ENCODE data around the gene PDXP. TPM values are rescaled to one million over a fixed set of nuclear protein-coding genes. Genes with fewer than 3 reads are reported as not detected.

The PDXP gene
- total and polyA plus RNA-seq, 2 of the 13 experiments (the other 11 are each of a cell fraction or from before 2014, with no cell fraction given): 58.2 to 70.6 TPM

DNA sequence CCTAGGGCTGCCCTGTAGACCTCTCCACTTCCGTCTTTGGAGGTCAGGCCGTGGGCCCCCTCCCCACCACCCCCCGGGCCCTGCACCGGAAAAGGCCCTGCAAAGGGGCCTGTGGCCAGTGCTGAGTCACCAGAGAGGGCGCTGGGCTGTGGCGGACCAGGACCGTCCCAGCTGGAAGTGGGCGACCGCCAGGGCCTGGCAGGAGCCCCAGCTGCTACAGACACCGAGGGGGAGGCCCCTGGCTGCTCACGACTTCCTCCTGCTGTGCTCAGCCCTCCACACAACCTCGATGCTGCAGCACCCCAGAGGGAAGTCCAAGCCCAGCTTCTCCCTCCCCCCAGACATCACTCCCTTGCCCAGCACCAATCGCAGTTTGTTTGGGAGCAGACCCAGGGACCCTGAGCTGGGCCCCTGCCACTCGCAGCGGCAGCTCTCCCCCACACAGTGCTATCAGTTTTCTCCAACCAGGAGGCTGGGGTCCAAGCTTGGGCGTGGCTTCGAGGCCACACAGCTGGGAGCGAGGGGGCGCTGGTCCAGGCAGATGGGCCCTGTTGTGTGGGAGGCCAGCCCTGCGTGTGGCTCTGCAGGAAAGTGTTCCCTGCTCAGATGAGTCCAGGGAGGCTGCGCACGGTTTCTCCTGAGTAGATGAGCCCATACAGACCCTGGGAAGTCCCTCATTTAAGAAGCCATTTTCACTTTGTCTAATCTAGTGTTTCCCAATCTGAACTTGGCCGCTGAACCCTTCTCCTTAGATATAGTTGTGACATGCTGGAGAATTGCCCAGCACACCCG, 24.7 kb upstream of the PDXP start:
- POLR2A ChIA-PET: interaction anchor here (0.6 to 15.8 kb wide), 17 partner anchors 8 to 262 kb away, joined by 3 to 242 read pairs (median 4); partner anchors contain the start of genes GCAT, GGA1, NOL12 and PDXP
- no peaks in the 10 kb centered on the region for H3K79me2 ChIP-seq (ENCODE audit: insufficient read depth, low read length)
- no peaks in the 10 kb centered on the region for H3K9me3 ChIP-seq (ENCODE audit: low read length)
- intact Hi-C loops (cut with micrococcal nuclease; ENCODE audit: unreplicated experiment): no loop called here
- peak overlapping the region; percentile 63 for H3K9ac ChIP-seq (ENCODE audit: insufficient read depth, low read depth, low read length)
- peaks cover 84% of the 10 kb centered on the region for H3K4me1 ChIP-seq (ENCODE audit: insufficient read depth, low read length)
- in situ Hi-C loops (cut with HindIII; ENCODE audit: extremely low pct_ligation_motif_present, low pct_unique_long_range_greater_than_20kb): no loop called here
- H4K20me1 ChIP-seq (ENCODE audit: insufficient read depth, low read length): no peaks in the 10 kb centered on the region
- CTCF ChIA-PET (ENCODE audit: low intra/inter-chr PET ratio, low total read pairs): interaction anchor here (1.0 to 1.5 kb wide), 2 partner anchors 10 to 24 kb away, joined by 3 to 4 read pairs; no protein-coding TSS in a partner anchor
- no peaks in the 10 kb centered on the region for H3K27me3 ChIP-seq (ENCODE audit: control insufficient read depth in 1 of 2, insufficient read depth in 2 of 2, low read length in 2 of 2)
- H3K36me3 ChIP-seq (replicated peaks in 1 of 2; ENCODE audit: control insufficient read depth in 1 of 2, insufficient read depth in 2 of 2, low read length in 2 of 2): no peaks in the 10 kb centered on the region; a peak in 1 of 5 replicates
- peak; percentile 85 for DNase-seq (ENCODE audit: low spot score)
- H3K4me3 ChIP-seq (replicated peaks in 1 of 3; ENCODE audit: insufficient read depth in 1 of 3, low read depth in 2 of 3, low read length in 3 of 3): peak overlapping the region; percentile 31 to 69 (median 51); a peak in 5 of 6 replicates
- peak overlapping the region; percentile 84 for H3K27ac ChIP-seq (ENCODE audit: extremely low read length, insufficient read depth, low read length)
- 4% methylated on average over 9 of the region's 24 CpGs for WGBS (ENCODE audit: low lambda C conversion rate)
- H3K4me2 ChIP-seq (ENCODE audit: low read depth, low read length): peak overlapping the region; percentile 94
- H2AFZ ChIP-seq (ENCODE audit: low read length): no peak overlapping the region
- BruUV-seq (replicated peaks): no TSS peak
- ATAC-seq: peak; percentile 67
- peak; percentile 52 for FAIRE-seq
- TF ChIP-seq ZNF790 (CRISPR knock-in tag; IDR thresholded peaks at IDR 0.05; ENCODE audit: borderline replicate concordance) (no peak), ZFP90 (CRISPR knock-in tag; IDR thresholded peaks at IDR 0.05; ENCODE audit: borderline replicate concordance) (no peak), ZNF598 (CRISPR knock-in tag; IDR thresholded peaks at IDR 0.05; ENCODE audit: borderline replicate concordance) (no peak), ZNF30 (CRISPR knock-in tag; IDR thresholded peaks at IDR 0.05) (no peak), SUZ12 (IDR thresholded peaks at IDR 0.05; ENCODE audit: low read depth, low read length) (no peak), MIER3 (CRISPR knock-in tag; IDR thresholded peaks at IDR 0.05; ENCODE audit: borderline replicate concordance) (peak; percentile 32; the same call in 1 of the 2 replicates), ZNF501 (CRISPR knock-in tag; IDR thresholded peaks at IDR 0.05) (peak; percentile 68), ZNF367 (CRISPR knock-in tag; IDR thresholded peaks at IDR 0.05; ENCODE audit: borderline replicate concordance) (no peak)
- TF ChIP-seq, protein P1, sequence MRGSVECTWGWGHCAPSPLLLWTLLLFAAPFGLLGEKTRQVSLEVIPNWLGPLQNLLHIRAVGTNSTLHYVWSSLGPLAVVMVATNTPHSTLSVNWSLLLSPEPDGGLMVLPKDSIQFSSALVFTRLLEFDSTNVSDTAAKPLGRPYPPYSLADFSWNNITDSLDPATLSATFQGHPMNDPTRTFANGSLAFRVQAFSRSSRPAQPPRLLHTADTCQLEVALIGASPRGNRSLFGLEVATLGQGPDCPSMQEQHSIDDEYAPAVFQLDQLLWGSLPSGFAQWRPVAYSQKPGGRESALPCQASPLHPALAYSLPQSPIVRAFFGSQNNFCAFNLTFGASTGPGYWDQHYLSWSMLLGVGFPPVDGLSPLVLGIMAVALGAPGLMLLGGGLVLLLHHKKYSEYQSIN (CRISPR knock-in tag; IDR thresholded peaks at IDR 0.05; ENCODE audit: borderline replicate concordance): no peak
- TF ChIP-seq, protein P2, sequence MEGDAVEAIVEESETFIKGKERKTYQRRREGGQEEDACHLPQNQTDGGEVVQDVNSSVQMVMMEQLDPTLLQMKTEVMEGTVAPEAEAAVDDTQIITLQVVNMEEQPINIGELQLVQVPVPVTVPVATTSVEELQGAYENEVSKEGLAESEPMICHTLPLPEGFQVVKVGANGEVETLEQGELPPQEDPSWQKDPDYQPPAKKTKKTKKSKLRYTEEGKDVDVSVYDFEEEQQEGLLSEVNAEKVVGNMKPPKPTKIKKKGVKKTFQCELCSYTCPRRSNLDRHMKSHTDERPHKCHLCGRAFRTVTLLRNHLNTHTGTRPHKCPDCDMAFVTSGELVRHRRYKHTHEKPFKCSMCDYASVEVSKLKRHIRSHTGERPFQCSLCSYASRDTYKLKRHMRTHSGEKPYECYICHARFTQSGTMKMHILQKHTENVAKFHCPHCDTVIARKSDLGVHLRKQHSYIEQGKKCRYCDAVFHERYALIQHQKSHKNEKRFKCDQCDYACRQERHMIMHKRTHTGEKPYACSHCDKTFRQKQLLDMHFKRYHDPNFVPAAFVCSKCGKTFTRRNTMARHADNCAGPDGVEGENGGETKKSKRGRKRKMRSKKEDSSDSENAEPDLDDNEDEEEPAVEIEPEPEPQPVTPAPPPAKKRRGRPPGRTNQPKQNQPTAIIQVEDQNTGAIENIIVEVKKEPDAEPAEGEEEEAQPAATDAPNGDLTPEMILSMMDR (CRISPR knock-in tag; IDR thresholded peaks at IDR 0.05): peak; percentile 70
- TF ChIP-seq, protein P3, sequence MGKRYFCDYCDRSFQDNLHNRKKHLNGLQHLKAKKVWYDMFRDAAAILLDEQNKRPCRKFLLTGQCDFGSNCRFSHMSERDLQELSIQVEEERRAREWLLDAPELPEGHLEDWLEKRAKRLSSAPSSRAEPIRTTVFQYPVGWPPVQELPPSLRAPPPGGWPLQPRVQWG (CRISPR knock-in tag; IDR thresholded peaks at IDR 0.05; ENCODE audit: borderline replicate concordance, low read depth): no peak
- TF ChIP-seq, protein P4, sequence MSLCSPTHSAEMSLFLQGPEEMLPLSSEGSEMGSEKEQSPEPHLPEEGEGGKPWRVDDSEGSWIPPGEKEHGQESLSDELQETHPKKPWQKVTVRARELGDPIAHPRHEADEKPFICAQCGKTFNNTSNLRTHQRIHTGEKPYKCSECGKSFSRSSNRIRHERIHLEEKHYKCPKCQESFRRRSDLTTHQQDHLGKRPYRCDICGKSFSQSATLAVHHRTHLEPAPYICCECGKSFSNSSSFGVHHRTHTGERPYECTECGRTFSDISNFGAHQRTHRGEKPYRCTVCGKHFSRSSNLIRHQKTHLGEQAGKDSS (CRISPR knock-in tag; IDR thresholded peaks at IDR 0.05; ENCODE audit: borderline replicate concordance, low read depth): peak; percentile 76; the same call in 1 of the 2 replicates
- TF ChIP-seq, protein P5, sequence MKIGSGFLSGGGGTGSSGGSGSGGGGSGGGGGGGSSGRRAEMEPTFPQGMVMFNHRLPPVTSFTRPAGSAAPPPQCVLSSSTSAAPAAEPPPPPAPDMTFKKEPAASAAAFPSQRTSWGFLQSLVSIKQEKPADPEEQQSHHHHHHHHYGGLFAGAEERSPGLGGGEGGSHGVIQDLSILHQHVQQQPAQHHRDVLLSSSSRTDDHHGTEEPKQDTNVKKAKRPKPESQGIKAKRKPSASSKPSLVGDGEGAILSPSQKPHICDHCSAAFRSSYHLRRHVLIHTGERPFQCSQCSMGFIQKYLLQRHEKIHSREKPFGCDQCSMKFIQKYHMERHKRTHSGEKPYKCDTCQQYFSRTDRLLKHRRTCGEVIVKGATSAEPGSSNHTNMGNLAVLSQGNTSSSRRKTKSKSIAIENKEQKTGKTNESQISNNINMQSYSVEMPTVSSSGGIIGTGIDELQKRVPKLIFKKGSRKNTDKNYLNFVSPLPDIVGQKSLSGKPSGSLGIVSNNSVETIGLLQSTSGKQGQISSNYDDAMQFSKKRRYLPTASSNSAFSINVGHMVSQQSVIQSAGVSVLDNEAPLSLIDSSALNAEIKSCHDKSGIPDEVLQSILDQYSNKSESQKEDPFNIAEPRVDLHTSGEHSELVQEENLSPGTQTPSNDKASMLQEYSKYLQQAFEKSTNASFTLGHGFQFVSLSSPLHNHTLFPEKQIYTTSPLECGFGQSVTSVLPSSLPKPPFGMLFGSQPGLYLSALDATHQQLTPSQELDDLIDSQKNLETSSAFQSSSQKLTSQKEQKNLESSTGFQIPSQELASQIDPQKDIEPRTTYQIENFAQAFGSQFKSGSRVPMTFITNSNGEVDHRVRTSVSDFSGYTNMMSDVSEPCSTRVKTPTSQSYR (CRISPR knock-in tag; IDR thresholded peaks at IDR 0.05; ENCODE audit: borderline replicate concordance): peak; percentile 27
- TF ChIP-seq, protein P6, sequence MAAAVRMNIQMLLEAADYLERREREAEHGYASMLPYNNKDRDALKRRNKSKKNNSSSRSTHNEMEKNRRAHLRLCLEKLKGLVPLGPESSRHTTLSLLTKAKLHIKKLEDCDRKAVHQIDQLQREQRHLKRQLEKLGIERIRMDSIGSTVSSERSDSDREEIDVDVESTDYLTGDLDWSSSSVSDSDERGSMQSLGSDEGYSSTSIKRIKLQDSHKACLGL (CRISPR knock-in tag; IDR thresholded peaks at IDR 0.05): peak; percentile 57; the same call in 1 of the 2 replicates

Measured in HepG2 (cell line).